ENCODE measurements around the gene CRTC3. TPM values are rescaled to one million over a fixed set of nuclear protein-coding genes. Genes with fewer than 3 reads are reported as not detected.

CRTC3 gene
- total RNA-seq, 1 experiment from 2014 or later = 10.8 TPM

- DNase-seq (ENCODE audit: low read depth, low spot score) = no peak
- in situ Hi-C loops (cut with HindIII; ENCODE audit: low pct_unique_long_range_greater_than_20kb, low sequenced_read_pairs) = no loop called here
Observed at GRCh38 chr15:90553248-90553745, 23.6 kb downstream of the CRTC3 start.

- in situ Hi-C loops (cut with HindIII; ENCODE audit: low pct_unique_long_range_greater_than_20kb, low sequenced_read_pairs) = no loop called here
- DNase-seq (ENCODE audit: low read depth, low spot score) = peak; percentile 49
Observed at GRCh38 chr15:90557186-90558084, 27.7 kb downstream of the CRTC3 start.

GRCh38 chr15:90558171-90558573, 28.4 kb downstream of the CRTC3 start:
- in situ Hi-C loops (cut with HindIII; ENCODE audit: low pct_unique_long_range_greater_than_20kb, low sequenced_read_pairs) = no loop called here
- DNase-seq (ENCODE audit: low read depth, low spot score) = no peak

- in situ Hi-C loops (cut with HindIII; ENCODE audit: low pct_unique_long_range_greater_than_20kb, low sequenced_read_pairs) = no loop called here
- DNase-seq (ENCODE audit: low read depth, low spot score) = no peak
Observed at GRCh38 chr15:90559119-90559518, 29.4 kb downstream of the CRTC3 start.

- in situ Hi-C loops (cut with HindIII; ENCODE audit: low pct_unique_long_range_greater_than_20kb, low sequenced_read_pairs) = no loop called here
- peak; percentile 88 for DNase-seq (ENCODE audit: low read depth, low spot score)
Observed at GRCh38 chr15:90560229-90560776, 30.6 kb downstream of the CRTC3 start.

- DNase-seq (ENCODE audit: low read depth, low spot score) = no peak
- in situ Hi-C loops (cut with HindIII; ENCODE audit: low pct_unique_long_range_greater_than_20kb, low sequenced_read_pairs) = no loop called here
Observed at GRCh38 chr15:90561344-90562244, 31.9 kb downstream of the CRTC3 start.

GRCh38 chr15:90562669-90563068, 32.9 kb downstream of the CRTC3 start:
- no peak for DNase-seq (ENCODE audit: low read depth, low spot score)
- in situ Hi-C loops (cut with HindIII; ENCODE audit: low pct_unique_long_range_greater_than_20kb, low sequenced_read_pairs) = no loop called here

GRCh38 chr15:90563463-90563862, 33.7 kb downstream of the CRTC3 start:
- DNase-seq (ENCODE audit: low read depth, low spot score) = no peak
- in situ Hi-C loops (cut with HindIII; ENCODE audit: low pct_unique_long_range_greater_than_20kb, low sequenced_read_pairs) = no loop called here

- DNase-seq (ENCODE audit: low read depth, low spot score) = no peak
- in situ Hi-C loops (cut with HindIII; ENCODE audit: low pct_unique_long_range_greater_than_20kb, low sequenced_read_pairs) = no loop called here
Observed at GRCh38 chr15:90564051-90564450, 34.3 kb downstream of the CRTC3 start.

- no peak for DNase-seq (ENCODE audit: low read depth, low spot score)
- in situ Hi-C loops (cut with HindIII; ENCODE audit: low pct_unique_long_range_greater_than_20kb, low sequenced_read_pairs) = no loop called here
Observed at GRCh38 chr15:90564590-90564989, 34.9 kb downstream of the CRTC3 start.

- no peak for DNase-seq (ENCODE audit: low read depth, low spot score)
- in situ Hi-C loops (cut with HindIII; ENCODE audit: low pct_unique_long_range_greater_than_20kb, low sequenced_read_pairs) = no loop called here
Observed at GRCh38 chr15:90565866-90566265, 36.1 kb downstream of the CRTC3 start.

GRCh38 chr15:90570643-90571042, 40.9 kb downstream of the CRTC3 start:
- in situ Hi-C loops (cut with HindIII; ENCODE audit: low pct_unique_long_range_greater_than_20kb, low sequenced_read_pairs) = no loop called here
- no peak for DNase-seq (ENCODE audit: low read depth, low spot score)

- DNase-seq (ENCODE audit: low read depth, low spot score) = peak; percentile 75
- in situ Hi-C loops (cut with HindIII; ENCODE audit: low pct_unique_long_range_greater_than_20kb, low sequenced_read_pairs) = no loop called here
Observed at GRCh38 chr15:90571063-90571541, 41.4 kb downstream of the CRTC3 start.

GRCh38 chr15:90572893-90573292, 43.2 kb downstream of the CRTC3 start:
- in situ Hi-C loops (cut with HindIII; ENCODE audit: low pct_unique_long_range_greater_than_20kb, low sequenced_read_pairs) = no loop called here
- DNase-seq (ENCODE audit: low read depth, low spot score) = no peak

GRCh38 chr15:90576711-90577389, 47.1 kb downstream of the CRTC3 start:
- in situ Hi-C loops (cut with HindIII; ENCODE audit: low pct_unique_long_range_greater_than_20kb, low sequenced_read_pairs) = no loop called here
- DNase-seq (ENCODE audit: low read depth, low spot score) = no peak

- in situ Hi-C loops (cut with HindIII; ENCODE audit: low pct_unique_long_range_greater_than_20kb, low sequenced_read_pairs) = no loop called here
- DNase-seq (ENCODE audit: low read depth, low spot score) = no peak
Observed at GRCh38 chr15:90579213-90579612, 49.5 kb downstream of the CRTC3 start.

GRCh38 chr15:90580099-90580498, 50.4 kb downstream of the CRTC3 start:
- DNase-seq (ENCODE audit: low read depth, low spot score) = no peak
- in situ Hi-C loops (cut with HindIII; ENCODE audit: low pct_unique_long_range_greater_than_20kb, low sequenced_read_pairs) = no loop called here
